Measurements from ENCODE around the gene PAEP. TPM values are rescaled to one million over a fixed set of nuclear protein-coding genes. Genes with fewer than 3 reads are reported as not detected.

PAEP gene
- polyA plus RNA-seq, 1 donor (not counting 4 experiments of a cell fraction or from before 2014, with no cell fraction given): not detected

- Histone ChIP-seq H3K79me2 (ENCODE audit: control insufficient read depth, insufficient read depth, low read length) (no peaks in the 10 kb centered on the region), H3K4me2 (ENCODE audit: control insufficient read depth, extremely low read depth, insufficient read depth, low read depth, low read length) (no peak overlapping the region), H3K36me3 (ENCODE audit: control insufficient read depth in 2 of 2, extremely low read depth in 1 of 2, insufficient read depth in 2 of 2, low read length in 2 of 2) (no peaks in the 10 kb centered on the region), H3K4me3 (ENCODE audit: control insufficient read depth in 2 of 3, extremely low read depth in 1 of 3, insufficient read depth in 2 of 3, low read depth in 1 of 3, low read length in 3 of 3) (no peak overlapping the region), H3K4me1 (ENCODE audit: control insufficient read depth, extremely low read depth, insufficient read depth, low read length) (no peaks in the 10 kb centered on the region), H3K9ac (ENCODE audit: control insufficient read depth, extremely low read depth, insufficient read depth, low read length) (no peak overlapping the region), H3K27me3 (ENCODE audit: control insufficient read depth, extremely low read depth, insufficient read depth, low read length) (no peaks in the 10 kb centered on the region), H4K20me1 (ENCODE audit: control insufficient read depth, extremely low read depth, insufficient read depth, low read length) (no peaks in the 10 kb centered on the region), H2AFZ (ENCODE audit: control insufficient read depth, low read length) (no peak overlapping the region), H3K27ac (ENCODE audit: control insufficient read depth, insufficient read depth, low read length) (no peak overlapping the region), H3K9me3 (ENCODE audit: control insufficient read depth, low read depth, low read length) (no peaks in the 10 kb centered on the region), H3K9me1 (ENCODE audit: control insufficient read depth, extremely low read depth, insufficient read depth, low read length) (no peaks in the 10 kb centered on the region)
- DNase-seq (ENCODE audit: low read depth, low spot score) (no peak), FAIRE-seq (no peak)
- TF ChIP-seq CTCF (optimal IDR thresholded peaks at IDR 0.05 in 1 of 3, IDR thresholded peaks at IDR 0.05 in 1 of 3, conservative IDR thresholded peaks at IDR 0.05 in 1 of 3; ENCODE audit: extremely low read depth in 1 of 3, insufficient read depth in 2 of 3, low read length in 3 of 3): no peak
- TF ChIP-seq EZH2 (IDR thresholded peaks at IDR 0.05; ENCODE audit: low read length): no peak
- dilution Hi-C loops (cut with MboI; ENCODE audit: extremely low pct_ligation_motif_present, low sequenced_read_pairs): no loop called here
These were observed 20.3 kb downstream of the PAEP start for GRCh38 chr9:135581636-135582426.

- H3K9me3 ChIP-seq (ENCODE audit: control insufficient read depth, low read depth, low read length): no peaks in the 10 kb centered on the region
- TF ChIP-seq EZH2 (IDR thresholded peaks at IDR 0.05; ENCODE audit: low read length) (no peak), CTCF (optimal IDR thresholded peaks at IDR 0.05 in 1 of 3, IDR thresholded peaks at IDR 0.05 in 1 of 3, conservative IDR thresholded peaks at IDR 0.05 in 1 of 3; ENCODE audit: extremely low read depth in 1 of 3, insufficient read depth in 2 of 3, low read length in 3 of 3) (no peak)
- no peak overlapping the region for H3K4me2 ChIP-seq (ENCODE audit: control insufficient read depth, extremely low read depth, insufficient read depth, low read depth, low read length)
- no peak overlapping the region for H3K27ac ChIP-seq (ENCODE audit: control insufficient read depth, insufficient read depth, low read length)
- no peak overlapping the region for H3K4me3 ChIP-seq (ENCODE audit: control insufficient read depth in 2 of 3, extremely low read depth in 1 of 3, insufficient read depth in 2 of 3, low read depth in 1 of 3, low read length in 3 of 3)
- no peaks in the 10 kb centered on the region for H3K27me3 ChIP-seq (ENCODE audit: control insufficient read depth, extremely low read depth, insufficient read depth, low read length)
- H3K9ac ChIP-seq (ENCODE audit: control insufficient read depth, extremely low read depth, insufficient read depth, low read length): no peak overlapping the region
- H3K4me1 ChIP-seq (ENCODE audit: control insufficient read depth, extremely low read depth, insufficient read depth, low read length): no peaks in the 10 kb centered on the region
- dilution Hi-C loops (cut with MboI; ENCODE audit: extremely low pct_ligation_motif_present, low sequenced_read_pairs): no loop called here
- no peaks in the 10 kb centered on the region for H3K36me3 ChIP-seq (ENCODE audit: control insufficient read depth in 2 of 2, extremely low read depth in 1 of 2, insufficient read depth in 2 of 2, low read length in 2 of 2)
- DNase-seq (ENCODE audit: low read depth, low spot score) (no peak), FAIRE-seq (no peak)
- no peak overlapping the region for H2AFZ ChIP-seq (ENCODE audit: control insufficient read depth, low read length)
- H4K20me1 ChIP-seq (ENCODE audit: control insufficient read depth, extremely low read depth, insufficient read depth, low read length): no peaks in the 10 kb centered on the region
- H3K9me1 ChIP-seq (ENCODE audit: control insufficient read depth, extremely low read depth, insufficient read depth, low read length): no peaks in the 10 kb centered on the region
- H3K79me2 ChIP-seq (ENCODE audit: control insufficient read depth, insufficient read depth, low read length): no peaks in the 10 kb centered on the region
These were observed 21.0 kb downstream of the PAEP start for GRCh38 chr9:135582541-135582940.
